ENCODE data around the gene DUSP23.
A peak's percentile ranks its signal among the peaks of the same experiment; 100 is the strongest.

DUSP23 gene

DNA sequence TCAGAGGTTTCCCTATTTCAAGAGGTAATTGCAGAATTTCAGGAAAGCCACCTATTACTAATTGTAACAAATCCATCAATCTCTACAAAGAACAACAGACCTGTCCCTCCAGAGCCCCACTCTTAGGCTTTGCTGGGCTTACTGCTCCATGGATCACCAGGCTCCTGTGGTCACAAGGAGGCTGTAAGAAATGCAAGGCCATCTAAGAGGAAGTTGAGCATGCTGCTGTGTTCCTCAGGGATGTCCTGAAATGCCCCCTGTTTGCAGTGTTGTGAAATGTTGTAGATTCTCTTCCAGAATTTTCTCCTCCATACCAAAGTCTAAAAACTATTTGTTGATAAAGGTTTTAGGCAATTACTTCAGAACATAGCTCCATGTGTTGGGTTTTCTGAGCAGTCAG lies 24.4 kb upstream of the DUSP23 start:
- Histone ChIP-seq H3K4me3 (no peak overlapping the region), H3K9me3 (no peaks in the 10 kb centered on the region), H3K36me3 (no peaks in the 10 kb centered on the region), H3K27ac (no peak overlapping the region), H3K4me1 (no peaks in the 10 kb centered on the region), H3K27me3 (no peaks in the 10 kb centered on the region)
- intact Hi-C loops (cut with DNase I; ENCODE audit: low total_unique reads): no loop called here
- peak in 1 of 2 donors; percentile 51 for DNase-seq
- TF ChIP-seq, protein P1, sequence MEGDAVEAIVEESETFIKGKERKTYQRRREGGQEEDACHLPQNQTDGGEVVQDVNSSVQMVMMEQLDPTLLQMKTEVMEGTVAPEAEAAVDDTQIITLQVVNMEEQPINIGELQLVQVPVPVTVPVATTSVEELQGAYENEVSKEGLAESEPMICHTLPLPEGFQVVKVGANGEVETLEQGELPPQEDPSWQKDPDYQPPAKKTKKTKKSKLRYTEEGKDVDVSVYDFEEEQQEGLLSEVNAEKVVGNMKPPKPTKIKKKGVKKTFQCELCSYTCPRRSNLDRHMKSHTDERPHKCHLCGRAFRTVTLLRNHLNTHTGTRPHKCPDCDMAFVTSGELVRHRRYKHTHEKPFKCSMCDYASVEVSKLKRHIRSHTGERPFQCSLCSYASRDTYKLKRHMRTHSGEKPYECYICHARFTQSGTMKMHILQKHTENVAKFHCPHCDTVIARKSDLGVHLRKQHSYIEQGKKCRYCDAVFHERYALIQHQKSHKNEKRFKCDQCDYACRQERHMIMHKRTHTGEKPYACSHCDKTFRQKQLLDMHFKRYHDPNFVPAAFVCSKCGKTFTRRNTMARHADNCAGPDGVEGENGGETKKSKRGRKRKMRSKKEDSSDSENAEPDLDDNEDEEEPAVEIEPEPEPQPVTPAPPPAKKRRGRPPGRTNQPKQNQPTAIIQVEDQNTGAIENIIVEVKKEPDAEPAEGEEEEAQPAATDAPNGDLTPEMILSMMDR (IDR thresholded peaks at IDR 0.05): no peak

DNA sequence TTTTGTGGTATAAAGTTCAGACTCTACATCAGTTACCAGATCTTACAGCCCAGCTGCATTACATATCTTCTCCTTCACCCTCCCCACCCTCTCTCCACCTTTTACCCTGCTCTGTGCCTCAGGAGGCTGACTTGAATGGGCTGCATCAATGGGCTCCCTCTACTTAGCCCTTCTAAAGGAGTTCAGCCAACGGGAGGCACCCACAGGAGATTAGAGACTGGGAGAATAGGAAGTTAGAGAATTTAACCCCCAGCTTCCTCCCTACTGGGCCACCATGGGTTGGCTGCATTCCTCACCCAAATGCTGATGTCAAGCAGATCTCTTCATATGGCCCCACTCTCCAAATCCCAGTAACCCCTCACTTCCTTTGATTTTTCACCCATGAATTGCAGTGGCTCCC lies 17.1 kb upstream of the DUSP23 start:
- no peak overlapping the region for H3K4me3 ChIP-seq
- TF ChIP-seq, protein P1 (IDR thresholded peaks at IDR 0.05): no peak
- no peak for DNase-seq
- peaks cover 0 to 8% of the 10 kb centered on the region in 2 donors for H3K27me3 ChIP-seq
- peaks cover 0 to 4% (median 0%) of the 10 kb centered on the region in 3 donors for H3K9me3 ChIP-seq
- no peaks in the 10 kb centered on the region for H3K36me3 ChIP-seq
- no peaks in the 10 kb centered on the region for H3K4me1 ChIP-seq
- intact Hi-C loops (cut with DNase I; ENCODE audit: low total_unique reads): no loop called here
- no peak overlapping the region for H3K27ac ChIP-seq

DNA sequence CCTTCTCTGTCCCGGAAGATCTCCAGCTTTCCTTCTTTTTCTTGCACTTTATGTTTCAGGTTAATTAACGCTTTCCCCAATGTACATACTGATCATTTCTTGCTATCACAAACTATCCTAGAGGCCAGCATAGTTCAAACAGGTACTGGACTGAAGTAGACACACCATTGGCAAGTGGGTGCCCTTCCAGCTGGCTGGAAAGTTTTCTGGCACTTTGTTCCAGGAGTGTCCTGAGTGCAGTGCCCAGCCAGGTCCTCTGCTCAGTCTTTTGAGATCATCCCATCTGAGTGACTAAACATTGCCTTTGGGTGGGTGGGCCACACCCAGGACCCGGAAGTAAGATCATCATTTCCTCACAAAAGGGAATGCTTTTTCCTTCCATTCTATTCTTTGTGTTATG lies 15.0 kb upstream of the DUSP23 start:
- DNase-seq: no peak
- intact Hi-C loops (cut with DNase I; ENCODE audit: low total_unique reads): no loop called here
- peaks cover 0 to 8% of the 10 kb centered on the region in 2 donors for H3K27me3 ChIP-seq
- TF ChIP-seq, protein P1 (IDR thresholded peaks at IDR 0.05): no peak
- no peaks in the 10 kb centered on the region for H3K4me1 ChIP-seq
- peaks cover 0 to 4% (median 0%) of the 10 kb centered on the region in 3 donors for H3K9me3 ChIP-seq
- no peak overlapping the region for H3K27ac ChIP-seq
- H3K36me3 ChIP-seq: no peaks in the 10 kb centered on the region
- no peak overlapping the region for H3K4me3 ChIP-seq

DNA sequence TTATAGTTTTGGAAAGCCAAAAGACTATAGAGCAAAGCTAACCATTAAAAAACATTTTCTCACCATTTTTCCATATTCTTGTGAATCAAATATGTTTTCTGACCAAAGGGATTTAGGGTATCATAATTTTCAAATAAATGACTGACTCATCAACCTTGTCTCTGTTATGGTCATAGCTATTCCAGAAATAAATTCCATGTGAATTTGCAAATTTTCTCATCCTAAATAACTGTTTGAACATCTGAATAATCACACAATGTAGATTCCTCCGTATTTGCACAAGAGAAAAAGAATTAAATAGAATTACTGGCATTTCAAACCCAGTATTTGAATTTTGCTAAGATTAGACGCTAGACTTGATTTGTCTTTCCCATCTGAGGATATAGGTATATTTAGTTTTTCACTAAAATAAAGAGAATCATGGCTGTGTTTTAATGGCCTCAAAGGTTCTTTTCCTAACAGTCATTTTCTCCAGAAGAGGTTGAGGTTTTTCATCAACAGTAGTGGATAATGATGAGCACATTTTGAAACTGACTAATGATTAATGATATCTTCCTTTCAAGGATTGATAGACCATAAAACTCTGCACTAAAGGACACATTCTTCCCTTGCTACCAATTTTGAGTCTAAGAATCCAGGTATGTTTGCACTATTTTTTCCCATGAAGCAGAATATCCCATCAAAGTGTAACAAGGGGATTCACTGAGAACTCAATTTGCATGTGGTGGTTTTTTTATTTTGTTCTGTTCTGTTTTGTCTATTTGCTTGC lies 9.5 kb upstream of the DUSP23 start:
- intact Hi-C loops (cut with DNase I; ENCODE audit: low total_unique reads): no loop called here
- H3K27me3 ChIP-seq: peaks cover 0 to 5% of the 10 kb centered on the region in 2 donors
- H3K4me3 ChIP-seq: no peak overlapping the region
- DNase-seq: no peak
- H3K27ac ChIP-seq: no peak overlapping the region
- TF ChIP-seq, protein P1 (IDR thresholded peaks at IDR 0.05): no peak
- no peaks in the 10 kb centered on the region for H3K36me3 ChIP-seq
- H3K4me1 ChIP-seq: no peaks in the 10 kb centered on the region
- H3K9me3 ChIP-seq: peaks cover 0 to 4% (median 0%) of the 10 kb centered on the region in 3 donors

DNA sequence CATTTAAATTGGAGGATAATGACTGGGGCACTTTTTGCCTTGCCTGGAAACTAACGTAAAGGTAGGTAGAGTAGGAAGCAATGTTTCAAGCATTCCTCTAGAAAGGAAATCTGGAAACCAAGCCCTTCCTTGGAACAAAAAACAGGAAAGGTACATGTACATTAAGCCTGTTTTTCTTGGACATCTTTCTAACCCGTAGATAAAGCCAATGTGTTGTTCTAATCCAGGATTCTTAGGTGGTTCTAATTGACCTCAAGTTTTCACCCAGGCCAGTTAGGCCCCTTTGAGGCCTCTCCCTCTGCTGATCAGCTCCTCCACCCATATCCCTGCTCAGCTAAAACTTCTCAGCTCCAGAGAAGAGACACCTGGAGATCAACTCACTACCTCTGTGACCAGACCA lies 6.3 kb upstream of the DUSP23 start:
- intact Hi-C loops (cut with DNase I; ENCODE audit: low total_unique reads): no loop called here
- Histone ChIP-seq H3K4me3 (no peak overlapping the region), H3K27ac (no peak overlapping the region), H3K27me3 (peaks cover 0 to 5% of the 10 kb centered on the region in 2 donors), H3K36me3 (no peaks in the 10 kb centered on the region), H3K4me1 (peaks cover 0 to 2% (median 0%) of the 10 kb centered on the region in 4 donors), H3K9me3 (no peaks in the 10 kb centered on the region)
- TF ChIP-seq, protein P1 (IDR thresholded peaks at IDR 0.05): no peak
- DNase-seq: no peak
